ENCODE results near the gene KCNH2. TPM values are rescaled to one million over a fixed set of nuclear protein-coding genes. Genes with fewer than 3 reads are reported as not detected.

KCNH2 gene
- total RNA-seq, 2 donors from 2014 or later: 3.6 to 5.3 TPM

DNA sequence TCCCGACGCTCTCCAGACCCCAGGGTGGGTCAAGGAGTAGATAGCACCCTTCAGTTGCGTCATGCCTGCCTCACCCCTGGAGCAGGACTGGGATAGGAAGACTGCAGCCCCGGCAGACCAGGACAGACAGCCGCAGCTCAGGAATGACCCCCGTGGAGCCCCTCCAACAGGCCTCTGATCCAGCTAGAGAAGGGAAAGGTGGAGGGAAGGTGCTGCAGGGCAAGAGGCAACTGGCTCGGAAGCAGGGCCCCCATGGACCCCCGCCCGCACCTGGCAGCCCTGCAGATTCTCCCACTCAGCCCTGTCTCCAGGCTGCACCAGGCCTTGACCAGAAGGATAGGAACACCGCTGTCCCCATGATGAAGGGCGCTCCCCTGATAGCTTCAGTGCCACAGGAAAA lies 7.7 kb downstream of the KCNH2 start:
- 76 to 95% methylated on average over 2 to 11 of the region's 11 CpGs for WGBS, 2 donors
- no peak for ATAC-seq
- no peak for DNase-seq
- H3K27ac ChIP-seq: no peak overlapping the region
- H3K36me3 ChIP-seq (replicated peaks in 1 of 2; ENCODE audit: insufficient read depth in 1 of 2, low read depth in 2 of 2): no peaks in the 10 kb centered on the region
- peaks cover 14% of the 10 kb centered on the region for H3K4me1 ChIP-seq
- TF ChIP-seq POLR2A (IDR thresholded peaks at IDR 0.05): no peak
- TF ChIP-seq, protein P1, sequence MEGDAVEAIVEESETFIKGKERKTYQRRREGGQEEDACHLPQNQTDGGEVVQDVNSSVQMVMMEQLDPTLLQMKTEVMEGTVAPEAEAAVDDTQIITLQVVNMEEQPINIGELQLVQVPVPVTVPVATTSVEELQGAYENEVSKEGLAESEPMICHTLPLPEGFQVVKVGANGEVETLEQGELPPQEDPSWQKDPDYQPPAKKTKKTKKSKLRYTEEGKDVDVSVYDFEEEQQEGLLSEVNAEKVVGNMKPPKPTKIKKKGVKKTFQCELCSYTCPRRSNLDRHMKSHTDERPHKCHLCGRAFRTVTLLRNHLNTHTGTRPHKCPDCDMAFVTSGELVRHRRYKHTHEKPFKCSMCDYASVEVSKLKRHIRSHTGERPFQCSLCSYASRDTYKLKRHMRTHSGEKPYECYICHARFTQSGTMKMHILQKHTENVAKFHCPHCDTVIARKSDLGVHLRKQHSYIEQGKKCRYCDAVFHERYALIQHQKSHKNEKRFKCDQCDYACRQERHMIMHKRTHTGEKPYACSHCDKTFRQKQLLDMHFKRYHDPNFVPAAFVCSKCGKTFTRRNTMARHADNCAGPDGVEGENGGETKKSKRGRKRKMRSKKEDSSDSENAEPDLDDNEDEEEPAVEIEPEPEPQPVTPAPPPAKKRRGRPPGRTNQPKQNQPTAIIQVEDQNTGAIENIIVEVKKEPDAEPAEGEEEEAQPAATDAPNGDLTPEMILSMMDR (IDR thresholded peaks at IDR 0.05): no peak
- no peaks in the 10 kb centered on the region for H3K9me3 ChIP-seq
- no peaks in the 10 kb centered on the region for H3K27me3 ChIP-seq
- intact Hi-C loops (cut with DNase I): no loop called here
- H3K4me3 ChIP-seq: no peak overlapping the region

DNA sequence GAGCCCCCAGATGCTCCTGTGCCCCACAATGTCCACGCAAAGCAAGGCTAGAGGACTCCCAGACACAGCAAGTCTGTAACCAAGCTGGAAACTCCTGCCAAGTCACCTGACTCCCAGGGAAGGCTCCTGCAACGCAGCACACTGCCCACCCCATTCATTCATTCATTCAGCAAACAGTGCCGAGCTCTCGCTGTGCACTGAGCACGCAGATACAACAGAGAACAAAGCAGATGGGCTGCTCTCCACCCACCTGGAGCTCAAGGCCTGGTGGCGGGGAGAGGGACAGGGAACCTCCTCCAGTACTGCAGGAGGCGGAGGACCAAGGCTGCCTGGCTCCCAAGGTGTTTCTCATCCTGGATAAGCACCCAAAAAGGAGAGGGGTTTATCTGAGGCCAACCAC lies 8.6 kb downstream of the KCNH2 start:
- peaks cover 4% of the 10 kb centered on the region for H3K4me1 ChIP-seq

DNA sequence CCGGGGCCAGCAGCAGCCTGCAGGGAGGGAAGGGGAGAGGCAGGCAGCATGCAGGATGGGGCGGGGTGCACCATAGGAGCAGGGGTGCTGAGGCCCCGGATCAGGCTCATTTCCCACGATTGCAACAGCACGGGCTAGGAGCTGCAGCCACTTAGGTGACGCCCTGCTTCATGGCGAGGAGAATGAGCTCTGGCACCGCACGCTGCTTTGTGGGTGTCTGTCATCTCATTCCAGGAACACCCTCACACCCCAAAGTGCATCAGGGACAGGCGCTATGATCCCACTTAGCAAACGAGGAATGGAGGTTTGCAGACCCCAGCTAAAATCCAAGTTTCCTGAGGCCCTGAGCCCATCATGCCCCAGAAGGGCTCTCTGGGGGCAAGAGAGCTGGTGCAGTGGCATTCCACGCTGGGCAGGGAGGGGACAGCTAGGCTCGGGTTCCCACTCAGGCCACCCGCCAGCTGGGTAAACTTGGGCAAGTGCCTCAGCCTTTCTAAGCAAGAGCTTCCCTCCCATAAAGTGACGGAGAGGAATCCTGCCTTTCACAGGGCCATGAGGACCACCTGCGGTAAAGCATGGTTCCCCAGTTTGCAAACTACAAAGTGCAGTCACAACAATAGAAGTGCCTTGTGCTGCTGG lies 9.3 kb downstream of the KCNH2 start:
- TF ChIP-seq POLR2A (IDR thresholded peaks at IDR 0.05): no peak
- TF ChIP-seq, protein P1 (IDR thresholded peaks at IDR 0.05): no peak
- DNase-seq: no peak
- Histone ChIP-seq H3K36me3 (replicated peaks in 1 of 2; ENCODE audit: insufficient read depth in 1 of 2, low read depth in 2 of 2) (no peaks in the 10 kb centered on the region), H3K4me3 (no peak overlapping the region), H3K9me3 (no peaks in the 10 kb centered on the region), H3K27ac (no peak overlapping the region), H3K4me1 (no peaks in the 10 kb centered on the region), H3K27me3 (no peaks in the 10 kb centered on the region)
- intact Hi-C loops (cut with DNase I): no loop called here
- ATAC-seq: no peak
- 64% methylated on average over 11 to 16 of the region's 16 CpGs for WGBS, 2 donors

More for the DNA sequence above, 8.6 kb downstream of the KCNH2 start:
- H3K9me3 ChIP-seq: no peaks in the 10 kb centered on the region
- ATAC-seq: no peak
- intact Hi-C loops (cut with DNase I): no loop called here
- TF ChIP-seq POLR2A (IDR thresholded peaks at IDR 0.05): no peak
- TF ChIP-seq, protein P1 (IDR thresholded peaks at IDR 0.05): no peak
- WGBS, 2 donors: 41 to 54% methylated on average over 2 to 7 of the region's 7 CpGs
- no peaks in the 10 kb centered on the region for H3K27me3 ChIP-seq
- no peak for DNase-seq
- no peak overlapping the region for H3K4me3 ChIP-seq
- no peaks in the 10 kb centered on the region for H3K36me3 ChIP-seq (replicated peaks in 1 of 2; ENCODE audit: insufficient read depth in 1 of 2, low read depth in 2 of 2)
- no peak overlapping the region for H3K27ac ChIP-seq

DNA sequence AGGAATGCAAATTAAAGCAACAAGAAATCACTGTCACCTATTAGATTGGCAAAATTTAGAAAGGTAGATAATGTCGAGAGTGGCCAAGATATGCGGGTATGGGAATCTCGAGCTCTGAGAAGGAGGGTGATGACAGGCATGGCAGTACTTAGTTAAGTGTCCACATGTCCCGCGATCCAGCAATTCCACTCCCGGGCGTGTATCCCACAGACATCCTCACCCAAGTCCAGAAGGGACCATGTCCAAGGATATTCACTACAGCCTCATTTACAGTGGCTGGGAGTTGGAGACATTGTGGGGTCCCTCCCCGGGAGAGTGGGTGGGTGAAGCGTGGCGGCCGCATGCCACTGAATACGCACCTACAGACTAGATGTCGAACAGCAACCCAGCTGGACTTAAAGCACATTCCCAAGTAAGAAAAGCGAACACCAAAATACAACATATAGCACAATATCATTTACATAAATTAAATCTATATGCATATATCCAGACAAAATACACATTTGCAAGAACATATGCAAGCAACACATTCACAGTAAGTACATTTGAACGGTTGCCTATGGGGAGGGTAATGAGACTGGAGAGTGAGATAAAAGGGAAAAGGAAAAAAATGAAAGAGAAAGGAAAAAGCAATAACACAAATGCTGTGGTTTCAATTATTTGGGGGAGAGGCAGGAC lies 9.9 kb downstream of the KCNH2 start:
- TF ChIP-seq, protein P1 (IDR thresholded peaks at IDR 0.05): no peak
- TF ChIP-seq POLR2A (IDR thresholded peaks at IDR 0.05): no peak
- Histone ChIP-seq H3K27ac (no peak overlapping the region), H3K4me1 (no peaks in the 10 kb centered on the region), H3K9me3 (no peaks in the 10 kb centered on the region), H3K27me3 (no peaks in the 10 kb centered on the region), H3K36me3 (replicated peaks in 1 of 2; ENCODE audit: insufficient read depth in 1 of 2, low read depth in 2 of 2) (no peaks in the 10 kb centered on the region), H3K4me3 (no peak overlapping the region)
- intact Hi-C loops (cut with DNase I): no loop called here
- ATAC-seq: no peak
- 76 to 82% methylated on average over 15 of the region's 15 CpGs for WGBS, 2 donors
- DNase-seq: no peak

DNA sequence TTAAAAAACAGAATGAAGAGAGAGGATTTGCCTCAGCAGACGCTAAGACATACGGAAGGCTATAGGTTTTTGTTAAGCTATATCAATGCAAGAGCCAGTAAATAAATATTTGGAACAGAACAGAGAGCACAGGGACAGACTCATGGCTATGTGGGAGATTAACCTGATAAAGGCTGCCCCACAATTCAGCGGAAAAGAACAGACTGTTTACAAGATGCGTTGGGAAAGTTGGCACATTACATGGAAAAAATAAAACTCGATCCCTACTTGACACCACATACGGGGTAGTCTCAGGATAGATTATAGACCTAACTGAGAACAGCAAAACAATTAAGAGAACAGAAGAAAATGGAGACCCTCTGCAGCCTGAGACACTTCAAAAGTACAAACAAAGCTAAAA lies 10.8 kb downstream of the KCNH2 start:
- H3K36me3 ChIP-seq (replicated peaks in 1 of 2; ENCODE audit: insufficient read depth in 1 of 2, low read depth in 2 of 2): no peaks in the 10 kb centered on the region
- TF ChIP-seq POLR2A (IDR thresholded peaks at IDR 0.05): no peak
- TF ChIP-seq, protein P1 (IDR thresholded peaks at IDR 0.05): no peak
- H3K4me1 ChIP-seq: peaks cover 4% of the 10 kb centered on the region
- WGBS, 2 donors: 35 to 56% methylated on average over 6 of the region's 6 CpGs
- ATAC-seq (no peak), DNase-seq (no peak)
- H3K27ac ChIP-seq: no peak overlapping the region
- intact Hi-C loops (cut with DNase I): no loop called here
- H3K9me3 ChIP-seq: no peaks in the 10 kb centered on the region
- H3K4me3 ChIP-seq: no peak overlapping the region
- no peaks in the 10 kb centered on the region for H3K27me3 ChIP-seq

Measured in body of pancreas (tissue), 4 donors.